HCT116 (cell line): Measurements from ENCODE around the gene ING3.

Experiments used
- CTCF ChIP-seq, 3 experiments: fragments of 200-600 bp in 1 of 3; sonication (generic) in 1 of 3; IDR thresholded peaks in 2 of 3; conservative IDR thresholded peaks in 1 of 3; 2 replicates each; pipeline ENCODE4 v1.5.1; 2012 to 2017; ENCODE audit warnings: low read depth in 2 of 3, low read length in 2 of 3, antibody characterized with exemption in 1 of 3, borderline replicate concordance in 1 of 3, control low read depth in 1 of 3, mild to moderate bottlenecking in 1 of 3, mixed read lengths in 1 of 3, mixed run types in 1 of 3, moderate library complexity in 1 of 3; ENCODE audit not compliant: insufficient read depth in 1 of 3
- EZH2 ChIP-seq: fragments of 200-600 bp; sonication (generic); IDR thresholded peaks from 2 replicates; pipeline ENCODE4 v1.6.1; 2017; ENCODE audit warnings: antibody characterized with exemption, mixed run types
- POLR2AphosphoS5 ChIP-seq: IDR thresholded peaks from 2 replicates; pipeline ENCODE4 v1.6.1; 2011; ENCODE audit warnings: mild to moderate bottlenecking, low read depth, low read length, moderate library complexity
- RAD21 ChIP-seq: IDR thresholded peaks from 2 replicates; pipeline ENCODE4 v1.6.1; 2012; ENCODE audit warnings: low read depth, mild to moderate bottlenecking
- YY1 ChIP-seq: IDR thresholded peaks from 2 replicates; pipeline ENCODE4 v1.6.1; 2011; ENCODE audit warnings: low read length, low read depth, moderate library complexity, mild to moderate bottlenecking; ENCODE audit not compliant: insufficient replicate concordance; ENCODE audit errors: extremely low read depth
- ZNF274 ChIP-seq: fragments of 200-500 bp; sonication (Bioruptor generic); IDR thresholded peaks from 2 replicates; pipeline ENCODE4 v1.6.1; 2014; ENCODE audit warnings: mild to moderate bottlenecking, low read depth, low read length, inconsistent platforms

DNA sequence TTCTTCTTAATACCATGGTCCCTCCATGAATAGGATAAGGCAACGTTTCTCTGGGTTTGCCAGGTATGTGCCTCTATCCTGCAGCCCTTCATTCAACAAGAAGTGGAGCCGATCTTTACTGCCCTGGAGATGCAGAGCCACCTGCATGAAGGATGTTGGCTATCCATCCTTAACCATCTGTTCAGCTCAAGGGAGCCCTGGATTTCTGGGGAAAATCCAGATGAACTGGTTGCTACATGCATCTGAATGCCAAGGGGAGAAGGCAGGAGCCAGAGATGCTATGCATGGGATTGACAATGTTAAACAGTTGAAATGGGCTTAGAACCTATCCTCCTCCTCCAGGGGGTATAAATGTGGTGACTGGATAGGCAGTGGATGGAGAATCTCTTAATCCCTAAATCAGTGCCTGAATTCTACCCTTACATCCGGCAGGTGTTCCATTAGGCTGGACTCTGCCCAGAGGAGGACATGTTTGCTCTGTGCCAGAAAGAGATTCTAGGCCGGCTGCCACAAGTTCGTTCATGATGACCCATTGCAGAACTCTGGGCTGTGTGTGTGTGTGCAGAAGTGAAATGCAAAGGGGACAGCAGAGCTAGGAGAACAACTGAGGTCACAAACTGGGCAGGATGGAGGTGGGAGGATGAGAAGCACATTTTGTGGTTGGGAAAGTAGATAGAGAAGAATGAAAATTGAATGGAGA is 53.6 kb downstream of the ING3 start:
- no peak for TF ChIP-seq CTCF (IDR thresholded peaks at IDR 0.05 in 2 of 3, conservative IDR thresholded peaks at IDR 0.05 in 1 of 3; ENCODE audit: borderline replicate concordance in 1 of 3, insufficient read depth in 1 of 3, low read depth in 2 of 3, low read length in 2 of 3)
- TF ChIP-seq RAD21 = no peak
- no peak for TF ChIP-seq ZNF274
- TF ChIP-seq POLR2AphosphoS5 = no peak
- no peak for TF ChIP-seq YY1
- no peak for TF ChIP-seq EZH2
